HG03521 (cell line): ENCODE measurements around the gene LGALS4.
"Not testable (repeated sequence)": the region's sequence is repeated elsewhere in the genome, so short reads cannot be mapped to it uniquely, and the experiment has no call there.

ENCODE experiments used
- ATAC-seq: cut with Tn5 transposase; IDR thresholded peaks from one replicate; pipeline ENCODE4 v1.9.1; 2021; ENCODE audit warnings: mild to moderate bottlenecking, moderate library complexity; ENCODE audit not compliant: unreplicated experiment

The LGALS4 gene

DNA sequence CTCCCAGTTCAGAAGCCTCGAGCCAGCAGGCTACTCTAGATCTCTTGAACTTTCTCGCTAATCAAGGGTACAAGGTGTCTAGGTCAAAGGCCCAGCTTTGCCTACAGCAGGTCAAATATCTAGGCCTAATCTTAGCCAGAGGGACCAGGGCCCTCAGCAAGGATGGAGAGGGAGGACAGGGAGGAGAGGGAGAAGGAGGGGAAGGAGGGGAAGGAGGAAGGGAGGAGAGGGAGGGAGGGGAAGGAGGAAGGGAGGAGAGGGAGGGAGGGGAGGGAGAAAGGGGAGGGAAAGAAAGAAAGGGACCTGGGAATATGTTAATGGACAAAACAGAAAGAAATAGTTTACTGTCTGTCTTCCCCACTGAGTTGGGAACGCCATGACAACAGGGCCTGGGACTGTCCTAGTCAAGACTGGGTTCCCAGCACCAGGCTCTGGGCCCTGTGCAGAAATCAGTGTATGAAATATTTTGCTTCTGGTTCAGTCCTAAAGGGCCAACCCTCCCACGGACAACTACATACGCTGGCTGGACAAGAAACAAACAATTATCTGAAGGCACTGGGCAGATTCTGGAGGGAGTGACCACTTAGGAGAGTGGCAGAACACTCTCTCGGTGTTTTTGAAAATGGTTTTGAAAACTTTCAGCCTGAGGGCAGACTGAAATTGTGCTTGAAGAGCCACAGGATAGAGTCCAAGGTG is 14.3 kb upstream of the LGALS4 start:
- ATAC-seq, result no peak

DNA sequence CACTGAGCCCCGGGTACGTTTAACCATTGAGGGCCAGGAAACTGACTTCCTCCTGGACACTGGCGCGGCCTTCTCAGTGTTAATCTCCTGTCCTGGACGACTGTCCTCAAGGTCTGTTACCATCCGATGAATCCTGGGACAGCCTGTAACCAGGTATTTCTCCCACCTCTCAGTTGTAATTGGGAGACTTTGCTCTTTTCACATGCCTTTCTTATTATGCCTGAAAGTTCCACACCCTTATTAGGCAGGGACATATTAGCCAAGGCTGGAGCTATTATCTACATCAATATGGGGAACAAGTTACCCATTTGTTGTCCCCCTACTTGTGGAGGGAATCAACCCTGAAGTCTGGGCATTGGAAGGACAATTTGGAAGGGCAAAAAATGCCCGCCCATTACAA is 13.2 kb upstream of the LGALS4 start:
- ATAC-seq, result not testable (repeated sequence)

DNA sequence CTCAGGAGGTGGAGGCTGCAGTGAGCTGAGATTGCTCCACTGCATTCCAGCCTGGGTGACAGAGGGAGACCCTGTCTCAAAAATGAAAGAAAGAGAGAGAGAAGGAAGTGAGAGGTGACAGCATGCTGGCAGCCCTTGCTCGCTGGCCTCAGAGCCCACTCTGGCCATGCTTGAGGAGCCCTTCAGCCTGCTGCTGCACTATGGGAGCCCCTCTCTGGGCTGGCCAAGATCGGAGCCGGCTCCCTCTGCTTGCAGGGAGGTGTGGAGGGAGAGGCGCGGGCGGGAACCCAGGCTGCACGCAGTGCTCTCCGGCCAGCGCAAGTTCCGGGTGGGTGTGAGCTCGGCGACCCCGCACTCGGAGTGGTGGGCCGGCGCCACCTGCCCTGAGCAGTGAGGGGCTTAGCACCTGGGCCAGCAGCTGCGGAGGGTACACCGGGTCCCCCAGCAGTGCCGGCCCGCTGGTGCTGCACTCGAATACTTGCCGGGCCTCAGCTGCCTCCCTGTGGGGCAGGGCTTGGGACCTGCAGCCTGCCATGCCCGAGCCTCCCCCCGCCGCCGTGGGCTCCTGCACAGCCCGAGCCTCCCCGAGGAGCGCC is 8.6 kb upstream of the LGALS4 start:
- not testable (repeated sequence) for ATAC-seq

DNA sequence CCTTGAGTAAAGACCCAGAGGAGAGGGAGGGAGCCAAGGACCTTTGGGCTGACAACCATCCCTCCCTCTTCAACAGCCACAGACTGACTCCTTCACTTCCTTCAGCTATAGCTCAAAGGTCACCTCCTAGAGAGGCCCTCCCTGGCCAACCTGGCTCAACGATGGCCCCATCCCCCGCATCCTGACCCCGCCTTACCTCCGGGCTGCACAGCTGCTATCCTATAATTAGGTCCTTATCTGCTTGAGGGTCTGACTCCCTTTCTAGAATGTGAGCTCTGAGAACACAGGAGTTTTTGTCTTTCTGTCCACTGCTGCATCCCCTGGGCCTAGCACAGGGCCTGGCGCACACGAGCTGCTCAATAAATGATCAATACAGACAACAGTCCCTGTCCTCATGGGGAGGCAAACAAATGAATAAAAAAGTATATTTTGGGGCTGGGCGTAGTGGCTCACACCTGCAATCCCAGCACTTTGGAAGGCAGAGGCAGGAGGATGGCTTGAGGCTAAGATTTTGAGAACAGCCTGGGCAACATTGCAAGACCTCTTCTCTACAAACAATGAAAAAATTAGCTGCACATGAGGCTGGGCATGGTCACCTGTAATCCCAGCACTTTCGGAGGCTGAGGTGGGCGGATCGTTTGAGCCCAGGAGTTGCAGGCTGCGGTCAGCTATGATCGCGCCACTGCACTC is 6.6 kb upstream of the LGALS4 start:
- ATAC-seq, result no peak

DNA sequence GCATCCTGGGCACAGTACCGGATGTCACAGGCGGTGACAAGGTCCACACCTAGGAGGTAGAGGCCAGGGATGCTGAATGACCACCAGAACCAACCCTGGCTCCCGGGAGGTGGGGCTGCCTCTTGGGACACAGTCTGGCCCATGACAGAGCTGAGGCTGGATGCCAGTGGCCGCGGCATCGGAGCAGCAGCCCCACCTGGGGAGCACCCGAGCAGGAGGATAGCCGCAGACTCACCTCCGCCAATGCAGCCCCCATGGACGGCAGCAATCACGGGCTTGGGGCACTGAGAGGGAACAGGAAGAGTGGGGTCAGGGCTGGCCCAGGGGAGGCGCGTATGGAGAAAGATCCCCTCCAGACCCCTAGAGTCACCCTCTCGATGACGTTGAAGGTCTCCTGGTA is 4.3 kb upstream of the LGALS4 start:
- ATAC-seq, result no peak

DNA sequence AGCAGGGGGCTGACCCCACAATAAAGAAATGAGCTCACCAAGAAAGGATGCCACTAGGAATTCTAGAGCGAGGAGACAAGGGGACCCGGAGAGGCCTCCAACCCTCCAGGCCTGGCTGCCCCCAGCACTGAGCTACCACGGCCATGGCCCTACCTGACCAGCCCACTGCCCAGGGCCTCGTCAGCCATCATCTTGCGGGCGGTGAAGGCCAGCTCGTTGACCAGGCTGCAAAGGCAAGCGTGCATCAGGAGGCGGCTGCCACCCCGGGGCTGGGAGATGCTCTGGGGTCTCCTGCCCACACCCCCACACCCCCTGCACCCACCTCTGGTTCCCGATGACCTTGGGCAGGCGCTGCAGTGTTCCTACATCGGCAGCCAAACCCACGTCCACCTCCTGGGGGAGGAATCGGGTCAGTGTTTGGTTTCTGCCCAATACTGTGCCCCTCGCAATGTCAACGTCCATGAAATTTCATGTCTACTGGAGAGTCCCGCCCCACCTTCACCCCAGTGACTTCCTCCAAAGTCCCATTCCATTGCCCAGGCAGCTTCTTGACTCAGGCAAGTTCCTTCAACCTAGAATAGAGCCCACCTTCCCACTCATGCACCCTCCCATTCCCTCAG is 3.5 kb upstream of the LGALS4 start:
- no peak for ATAC-seq

DNA sequence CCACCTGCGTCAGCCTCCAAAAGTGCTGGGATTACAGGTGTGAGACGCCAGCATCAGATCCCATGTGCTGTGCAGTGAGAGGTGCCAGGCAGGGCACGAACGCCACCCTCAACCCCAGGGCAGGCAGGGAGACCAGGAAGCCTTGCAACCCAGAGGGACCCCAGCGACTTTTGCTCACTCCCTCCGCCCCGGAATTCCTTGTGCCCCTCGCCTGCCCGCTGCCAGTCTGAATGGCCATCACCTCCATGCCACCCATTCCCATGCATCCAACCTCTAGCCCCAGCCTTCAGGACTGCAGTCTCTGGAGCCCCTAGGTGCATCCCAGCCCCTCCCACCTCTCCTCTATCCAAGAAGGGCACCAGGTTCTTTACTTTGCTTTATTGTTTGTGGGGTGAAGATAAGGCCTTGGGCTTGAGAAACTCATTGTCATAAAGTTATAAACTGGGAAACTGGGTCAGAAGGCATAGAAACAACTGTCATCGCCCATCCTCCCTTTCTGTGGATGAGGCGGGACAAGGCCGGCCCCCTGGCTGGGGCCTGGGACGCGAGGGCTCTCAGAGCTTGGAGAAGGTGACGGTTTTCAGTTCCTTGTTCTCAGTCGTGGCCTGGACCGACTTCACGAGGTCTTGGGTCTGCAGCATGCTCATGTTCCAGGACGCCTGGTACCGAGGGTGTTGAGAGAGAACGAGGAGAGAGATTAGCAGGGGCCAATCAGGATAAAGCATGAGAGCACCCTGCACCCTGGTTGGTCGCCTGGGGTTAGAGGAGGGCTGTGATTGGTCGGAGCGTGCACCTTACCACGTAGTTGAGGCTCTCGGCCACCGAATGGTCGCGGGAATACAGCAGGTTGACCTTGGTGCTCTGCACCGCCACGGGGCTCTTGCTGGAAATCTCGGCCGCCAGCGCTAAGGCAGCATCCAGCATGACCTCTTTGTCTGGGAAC is 2.6 kb upstream of the LGALS4 start:
- ATAC-seq, result no peak

DNA sequence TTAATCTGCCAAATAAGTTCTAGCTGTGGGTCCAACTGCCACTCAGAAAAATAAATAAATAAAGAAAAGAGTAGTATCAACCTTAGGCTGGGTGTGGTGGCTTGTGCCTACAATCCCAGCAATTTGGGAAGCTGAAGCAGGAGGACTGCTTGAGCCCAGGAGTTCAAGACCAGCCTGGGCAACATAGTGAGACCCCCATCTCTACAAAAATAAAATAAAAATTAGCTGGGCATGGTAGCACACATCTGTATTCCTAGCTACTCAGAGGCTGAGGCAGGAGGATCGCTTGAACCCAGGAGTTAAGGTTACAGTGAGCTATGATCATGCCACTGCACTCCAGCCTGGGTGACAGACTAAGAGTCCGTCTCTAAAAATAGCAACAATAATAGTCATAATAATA is 1.2 kb upstream of the LGALS4 start:
- not testable (repeated sequence) for ATAC-seq

DNA sequence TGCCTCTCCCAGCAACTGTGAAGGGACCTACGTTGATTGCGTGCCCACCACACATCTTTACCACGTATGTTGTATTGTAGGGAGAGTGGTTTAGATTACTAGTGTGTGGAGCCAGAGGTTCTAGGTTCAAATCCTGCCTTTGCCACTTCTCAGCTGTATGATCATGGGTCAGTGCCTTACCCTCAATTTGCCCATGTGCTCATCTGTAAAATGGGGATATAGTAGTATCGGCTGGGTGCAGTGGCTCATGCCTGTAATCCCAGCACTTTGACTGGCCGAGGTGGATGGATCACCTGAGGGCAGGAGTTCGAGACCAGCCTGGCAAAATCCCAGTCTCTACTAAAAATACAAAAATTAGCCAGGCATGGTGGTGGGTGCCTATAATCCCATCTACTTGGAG is 578 bp upstream of the LGALS4 start:
- ATAC-seq, result no peak

DNA sequence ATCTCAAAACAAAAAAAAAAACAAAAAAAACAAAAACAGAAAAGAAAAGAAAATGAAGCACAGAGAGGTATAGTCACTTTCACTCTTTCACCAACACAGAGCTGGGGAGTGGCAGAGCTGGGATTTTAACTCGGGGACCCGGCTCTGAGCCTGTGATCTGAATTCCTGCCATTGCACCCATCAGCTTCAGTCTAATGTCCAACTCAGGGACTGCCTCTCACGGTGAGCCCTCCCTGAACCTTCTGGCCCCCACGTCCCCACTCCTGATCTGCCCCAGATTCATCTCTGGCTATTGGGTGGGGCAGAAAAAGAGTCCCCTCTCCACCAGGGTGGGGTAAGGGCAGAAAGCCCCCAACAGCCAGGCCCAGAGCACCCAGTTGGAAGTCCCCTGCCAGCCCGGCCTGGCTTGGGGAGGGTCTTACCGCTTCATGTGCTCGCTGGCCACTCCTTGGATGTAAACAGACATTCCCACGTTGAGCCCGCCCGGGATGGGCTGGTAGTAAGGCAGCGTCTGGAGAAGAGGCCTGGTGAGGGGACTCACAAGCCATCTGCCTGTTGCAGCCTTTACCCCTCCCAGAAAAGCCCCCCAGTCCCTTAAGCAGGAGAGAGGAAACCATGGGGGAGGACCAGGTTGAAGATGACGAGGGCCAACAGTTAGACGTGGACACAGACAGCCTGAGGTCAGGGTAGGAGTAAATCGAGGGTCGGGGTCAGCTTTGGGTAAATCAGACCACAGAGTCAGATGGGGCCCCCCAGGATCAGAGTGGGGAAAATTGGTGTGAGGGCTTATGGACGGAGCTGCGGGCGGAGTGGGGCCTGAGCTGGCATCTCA is 520 bp downstream of the LGALS4 start:
- ATAC-seq, result no peak

DNA sequence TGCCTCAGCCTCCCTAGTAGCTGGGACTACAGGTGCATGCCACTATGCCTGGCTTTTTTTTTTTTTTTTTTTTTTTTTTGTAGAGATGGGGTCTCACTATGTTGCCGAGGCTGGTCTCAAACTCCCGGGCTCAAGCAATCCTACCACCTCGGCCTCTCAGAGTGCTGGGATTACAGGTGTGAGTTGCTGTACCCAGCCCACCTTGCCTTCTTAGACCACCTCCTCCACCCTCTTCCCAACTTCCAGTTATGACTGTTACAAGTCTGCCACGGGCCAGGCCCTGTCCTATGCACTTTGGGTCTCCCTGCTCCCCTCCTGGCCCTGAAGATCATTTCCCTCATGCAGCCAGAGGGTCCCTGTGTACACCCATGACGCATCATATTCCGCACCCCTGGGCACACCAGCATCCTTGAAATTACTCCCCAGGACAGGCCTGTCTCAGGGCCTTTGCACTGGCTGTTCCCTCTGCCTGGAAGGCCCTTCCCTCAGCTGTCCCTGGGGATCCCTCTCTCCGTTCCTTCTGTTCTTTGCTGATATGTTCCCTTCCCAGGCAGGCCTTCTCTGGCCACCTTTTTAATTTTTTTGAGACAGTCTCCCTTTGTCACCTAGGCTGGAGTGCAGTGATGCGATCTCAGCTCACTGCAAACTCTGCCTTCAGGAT is 3.0 kb downstream of the LGALS4 start:
- ATAC-seq, result no peak

DNA sequence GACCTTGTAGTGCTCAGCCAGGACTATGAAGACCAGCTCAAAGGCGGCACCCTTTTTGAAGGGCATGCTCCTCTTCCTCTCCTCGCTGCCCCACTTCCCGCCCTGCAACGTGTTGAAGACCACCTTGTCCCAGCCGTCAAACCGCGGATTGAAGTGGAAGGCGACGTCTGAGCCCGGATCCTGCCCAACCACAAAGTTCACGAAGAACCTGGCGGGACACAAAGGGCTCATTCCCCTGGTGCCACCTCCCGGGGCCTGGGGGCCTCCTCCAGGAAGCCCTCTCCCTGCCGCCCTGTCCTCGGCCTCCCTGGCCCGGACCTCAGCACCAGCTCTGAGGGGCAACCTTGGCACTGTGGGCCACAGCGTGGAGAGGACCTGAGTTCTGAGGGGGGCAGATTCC is 4.0 kb downstream of the LGALS4 start:
- ATAC-seq, result no peak

DNA sequence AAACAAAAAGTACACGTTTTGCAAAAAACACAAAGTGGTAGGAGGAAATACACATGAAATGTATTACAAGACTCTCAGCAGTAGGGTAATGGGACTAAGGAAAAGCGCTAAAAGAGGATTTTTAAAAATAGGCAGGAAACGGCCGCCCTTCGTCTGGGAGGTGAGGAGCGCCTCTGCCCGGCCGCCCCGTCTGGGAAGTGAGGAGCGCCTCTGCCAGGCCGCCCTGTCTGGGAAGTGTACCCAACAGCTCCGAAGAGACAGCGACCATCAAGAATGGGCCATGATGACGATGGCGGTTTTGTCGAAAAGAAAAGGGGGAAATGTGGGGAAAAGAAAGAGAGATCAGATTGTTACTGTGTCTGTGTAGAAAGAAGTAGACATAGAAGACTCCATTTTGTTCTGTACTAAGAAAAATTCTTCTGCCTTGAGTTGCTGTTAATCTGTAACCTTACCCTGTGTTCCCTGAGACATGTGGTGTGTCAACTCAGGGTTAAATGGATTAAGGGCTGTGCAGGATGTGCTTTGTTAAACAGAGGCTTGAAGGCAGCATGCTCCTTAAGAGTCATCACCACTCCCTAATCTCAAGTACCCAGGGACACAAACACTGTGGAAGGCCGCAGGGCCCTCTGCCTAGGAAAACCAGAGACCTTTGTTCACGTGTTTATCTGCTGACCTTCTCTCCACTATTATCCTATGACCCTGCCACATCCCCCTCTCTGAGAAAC is 5.2 kb downstream of the LGALS4 start:
- ATAC-seq, result not testable (repeated sequence)

DNA sequence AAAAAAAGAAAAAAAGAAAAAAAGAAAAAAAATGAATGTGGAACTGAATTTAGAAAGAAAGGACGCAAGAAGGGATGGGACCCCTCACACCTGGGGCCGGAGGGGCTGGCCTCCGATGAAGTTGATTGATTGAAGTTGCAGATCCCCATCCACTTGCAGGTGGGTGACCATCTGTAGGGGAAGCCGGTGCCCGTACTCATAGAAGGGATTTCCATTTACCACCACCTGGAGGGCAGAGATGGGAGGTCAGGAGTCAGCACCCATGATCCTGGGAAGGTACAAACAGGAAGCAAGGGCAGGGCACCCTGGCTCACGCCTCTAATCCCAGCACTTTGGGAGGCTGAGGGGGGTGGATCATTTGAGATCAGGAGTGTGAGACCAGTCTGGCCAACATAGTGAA is 6.4 kb downstream of the LGALS4 start:
- ATAC-seq, result no peak

DNA sequence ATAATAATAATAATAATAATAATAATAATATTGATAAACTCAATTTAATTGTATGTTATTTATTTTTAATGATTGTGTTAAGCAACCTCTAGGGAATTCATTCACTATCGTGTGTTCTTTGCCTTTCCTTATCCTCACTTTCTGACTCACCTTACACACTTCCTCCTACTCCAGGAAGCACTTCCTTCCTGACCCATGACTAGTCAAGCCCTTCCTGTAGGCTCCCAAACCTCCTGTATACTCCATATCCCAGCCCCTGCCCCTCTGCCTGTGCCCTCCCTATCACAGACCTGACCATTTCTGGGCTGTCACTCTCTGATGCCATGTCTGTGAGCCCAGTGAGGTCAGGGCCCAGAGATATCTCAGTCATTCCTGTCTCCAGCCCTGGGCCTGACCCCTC is 7.6 kb downstream of the LGALS4 start:
- no peak for ATAC-seq

DNA sequence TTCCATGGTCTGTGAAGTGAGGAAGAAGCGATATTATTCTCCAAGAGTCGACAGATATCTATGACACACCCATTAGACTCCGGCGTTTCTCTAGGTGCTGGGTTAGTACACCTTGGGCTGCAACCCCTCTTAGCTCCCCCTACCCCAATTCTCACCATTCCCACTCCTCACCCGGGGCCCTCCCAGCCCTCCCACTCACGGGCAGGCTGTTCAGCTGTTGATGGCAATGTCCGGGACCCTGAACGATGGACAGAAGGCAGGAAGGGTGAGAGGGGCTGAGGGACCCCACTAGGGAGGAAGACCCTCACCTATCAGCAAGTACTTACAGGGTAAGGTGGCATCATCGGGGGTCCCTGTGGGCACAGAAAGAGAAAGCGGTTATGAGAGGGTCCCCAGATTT is 9.2 kb downstream of the LGALS4 start:
- ATAC-seq, result no peak

DNA sequence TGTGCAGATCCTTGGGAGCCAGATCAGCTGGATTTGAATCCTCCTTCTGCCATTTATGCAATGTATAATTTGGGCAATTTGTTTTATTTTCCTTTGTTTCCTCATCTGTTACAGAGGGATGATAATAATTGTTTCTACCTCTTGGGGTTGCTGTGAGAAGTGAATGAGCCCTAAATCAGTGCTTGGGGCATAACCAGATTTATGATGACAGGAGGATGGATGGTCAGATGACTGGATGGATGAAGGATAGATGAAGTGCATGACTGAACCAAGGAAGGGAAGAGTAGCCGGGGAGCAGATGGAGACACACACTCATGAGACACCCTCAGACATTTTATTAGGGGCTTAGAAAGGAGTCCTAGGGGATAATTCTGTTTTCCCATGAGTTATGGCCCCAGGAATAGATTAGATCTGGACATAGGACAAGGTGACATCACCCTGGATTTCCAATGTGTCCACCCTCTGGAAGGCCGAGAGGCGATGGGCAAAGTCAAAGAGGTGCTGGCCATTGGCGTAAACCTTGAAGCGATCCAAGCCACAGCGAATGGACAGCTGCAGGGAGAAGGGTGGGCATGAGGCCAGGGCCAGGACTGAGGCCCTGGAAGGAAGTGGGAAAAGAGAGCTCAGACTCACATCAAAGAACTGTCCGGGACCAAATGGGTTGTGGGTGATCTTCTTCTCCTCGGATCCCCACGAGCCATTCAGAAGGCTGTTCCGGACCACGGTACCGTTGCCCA is 11.2 kb downstream of the LGALS4 start:
- no peak for ATAC-seq
